Keratinocyte (primary cell): ENCODE measurements around the gene IFITM10. TPM values are rescaled to one million over a fixed set of nuclear protein-coding genes. Genes with fewer than 3 reads are reported as not detected.

Experiments
- DNase-seq: peaks from one replicate; pipeline ENCODE4 v3.0.0-alpha.2; 2011; ENCODE audit warnings: low read depth, missing footprints, low spot score
- FAIRE-seq: peaks from 2 replicates; lab custom pipeline; 2011; peaks lifted over from hg19 to GRCh38; lab: Jason Lieb, UNC
- H2AFZ ChIP-seq: 2 replicates; pipeline ENCODE4 v1.6.0; 2012; ENCODE audit warnings: low read length, control low read depth, inconsistent platforms; ENCODE audit not compliant: control insufficient read depth
- H3K27ac ChIP-seq: 2 replicates; pipeline ENCODE4 v1.5.1; 2011; ENCODE audit warnings: low read length; ENCODE audit not compliant: control insufficient read depth, insufficient read depth
- H3K27me3 ChIP-seq: 3 replicates; pipeline ENCODE4 v1.6.0; 2011; ENCODE audit warnings: low read length; ENCODE audit not compliant: control insufficient read depth, insufficient read depth; ENCODE audit errors: extremely low read depth
- H3K36me3 ChIP-seq, 2 experiments: 2 replicates in 1 of 2; 3 replicates in 1 of 2; pipeline ENCODE4 v1.5.1; 2011; ENCODE audit warnings: low read length in 2 of 2, mild to moderate bottlenecking in 1 of 2; ENCODE audit not compliant: control insufficient read depth in 2 of 2, insufficient read depth in 2 of 2; ENCODE audit errors: extremely low read depth in 1 of 2
- H3K4me1 ChIP-seq: 3 replicates; pipeline ENCODE4 v1.5.1; 2011; ENCODE audit warnings: low read length; ENCODE audit not compliant: control insufficient read depth, insufficient read depth; ENCODE audit errors: extremely low read depth
- H3K4me2 ChIP-seq: 3 replicates; pipeline ENCODE4 v1.6.0; 2011; ENCODE audit warnings: low read depth, low read length; ENCODE audit not compliant: control insufficient read depth, insufficient read depth; ENCODE audit errors: extremely low read depth
- H3K4me3 ChIP-seq, 3 experiments: fragments of 200-600 bp in 1 of 3; sonication (generic) in 1 of 3; 2 replicates in 2 of 3; 3 replicates in 1 of 3; pipeline ENCODE4 v1.5.1; 2011 to 2016; ENCODE audit warnings: low read length in 3 of 3, mild to moderate bottlenecking in 3 of 3, control low read depth in 2 of 3, inconsistent platforms in 1 of 3, low read depth in 1 of 3, mixed read lengths in 1 of 3, mixed run types in 1 of 3, moderate library complexity in 1 of 3; ENCODE audit not compliant: control insufficient read depth in 2 of 3, insufficient read depth in 2 of 3; ENCODE audit errors: extremely low read depth in 1 of 3
- H3K79me2 ChIP-seq: 2 replicates; pipeline ENCODE4 v1.6.0; 2012; ENCODE audit warnings: low read length; ENCODE audit not compliant: control insufficient read depth, insufficient read depth
- H3K9ac ChIP-seq: 3 replicates; pipeline ENCODE4 v1.6.0; 2011; ENCODE audit warnings: low read length; ENCODE audit not compliant: control insufficient read depth, insufficient read depth; ENCODE audit errors: extremely low read depth
- H3K9me1 ChIP-seq: 3 replicates; pipeline ENCODE4 v1.6.0; 2011; ENCODE audit warnings: low read length; ENCODE audit not compliant: control insufficient read depth, insufficient read depth; ENCODE audit errors: extremely low read depth
- H3K9me3 ChIP-seq: 2 replicates; pipeline ENCODE4 v1.5.1; 2012; ENCODE audit warnings: low read depth, low read length; ENCODE audit not compliant: control insufficient read depth
- H4K20me1 ChIP-seq: 3 replicates; pipeline ENCODE4 v1.6.0; 2011; ENCODE audit warnings: low read length; ENCODE audit not compliant: control insufficient read depth, insufficient read depth; ENCODE audit errors: extremely low read depth
- EZH2 ChIP-seq: IDR thresholded peaks from one replicate; pipeline ENCODE4 v1.6.1; 2012; ENCODE audit warnings: inconsistent platforms, mild to moderate bottlenecking, low read length, moderate library complexity
- dilution Hi-C: fragments of 300-500 bp; cut with MboI; formaldehyde crosslinking; loops from one replicate; pipeline ENCODE4 v1.7.0; 2020; ENCODE audit warnings: low sequenced_read_pairs; ENCODE audit not compliant: extremely low pct_ligation_motif_present
- polyA plus RNA-seq, 5 experiments: library from polyadenylated mRNA; depleted of rRNA in 3 of 5; stranded (reverse) in 3 of 5; stranded (forward) in 1 of 5; unstranded in 1 of 5; fragments of >200 nt; gene quantifications; 1 replicate in 1 of 5; 2 replicates in 3 of 5; 3 replicates in 1 of 5; pipeline versions ENCODE4 v1.2.1 to v1.2.3, GENCODE V29; 2011 to 2012; ENCODE audit warnings: missing spikeins in 2 of 5, low read depth in 1 of 5, low replicate concordance in 1 of 5
- TF ChIP-seq, protein P1 (sequence below), 3 experiments: IDR thresholded peaks in 1 of 3; conservative IDR thresholded peaks in 1 of 3; optimal IDR thresholded peaks in 1 of 3; 2 replicates in 2 of 3; 3 replicates in 1 of 3; pipeline versions ENCODE3 to v1.5.1; 2011; ENCODE audit warnings: low read length in 3 of 3, mild to moderate bottlenecking in 3 of 3, moderate library complexity in 2 of 3, control low read depth in 1 of 3, inconsistent platforms in 1 of 3; ENCODE audit not compliant: insufficient read depth in 2 of 3; ENCODE audit errors: extremely low read depth in 1 of 3

Gene IFITM10
- polyA plus RNA-seq, 1 donor (not counting 4 experiments of a cell fraction or from before 2014, with no cell fraction given) = 0.14 TPM

GRCh38 chr11:1751531-1751921 is 1.1 kb upstream of the IFITM10 start:
- Histone ChIP-seq H3K9me1 (no peaks in the 10 kb centered on the region), H3K4me3 (no peak overlapping the region), H3K27me3 (peaks cover 28% of the 10 kb centered on the region), H3K9me3 (no peaks in the 10 kb centered on the region), H4K20me1 (no peaks in the 10 kb centered on the region), H3K4me1 (peaks cover 20% of the 10 kb centered on the region), H3K36me3 (peaks cover 0 to 19% of the 10 kb centered on the region in 2 experiments), H2AFZ (no peak overlapping the region), H3K9ac (no peak overlapping the region), H3K79me2 (no peaks in the 10 kb centered on the region), H3K27ac (no peak overlapping the region), H3K4me2 (no peak overlapping the region)
- DNase-seq (no peak), FAIRE-seq (no peak)
- dilution Hi-C loops = no loop called here
- no peak for TF ChIP-seq EZH2
- TF ChIP-seq, protein P1, sequence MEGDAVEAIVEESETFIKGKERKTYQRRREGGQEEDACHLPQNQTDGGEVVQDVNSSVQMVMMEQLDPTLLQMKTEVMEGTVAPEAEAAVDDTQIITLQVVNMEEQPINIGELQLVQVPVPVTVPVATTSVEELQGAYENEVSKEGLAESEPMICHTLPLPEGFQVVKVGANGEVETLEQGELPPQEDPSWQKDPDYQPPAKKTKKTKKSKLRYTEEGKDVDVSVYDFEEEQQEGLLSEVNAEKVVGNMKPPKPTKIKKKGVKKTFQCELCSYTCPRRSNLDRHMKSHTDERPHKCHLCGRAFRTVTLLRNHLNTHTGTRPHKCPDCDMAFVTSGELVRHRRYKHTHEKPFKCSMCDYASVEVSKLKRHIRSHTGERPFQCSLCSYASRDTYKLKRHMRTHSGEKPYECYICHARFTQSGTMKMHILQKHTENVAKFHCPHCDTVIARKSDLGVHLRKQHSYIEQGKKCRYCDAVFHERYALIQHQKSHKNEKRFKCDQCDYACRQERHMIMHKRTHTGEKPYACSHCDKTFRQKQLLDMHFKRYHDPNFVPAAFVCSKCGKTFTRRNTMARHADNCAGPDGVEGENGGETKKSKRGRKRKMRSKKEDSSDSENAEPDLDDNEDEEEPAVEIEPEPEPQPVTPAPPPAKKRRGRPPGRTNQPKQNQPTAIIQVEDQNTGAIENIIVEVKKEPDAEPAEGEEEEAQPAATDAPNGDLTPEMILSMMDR (optimal IDR thresholded peaks at IDR 0.05 in 1 of 3, IDR thresholded peaks at IDR 0.05 in 1 of 3, conservative IDR thresholded peaks at IDR 0.05 in 1 of 3; ENCODE audit: extremely low read depth in 1 of 3, insufficient read depth in 2 of 3, low read length in 3 of 3) = no peak

DNA sequence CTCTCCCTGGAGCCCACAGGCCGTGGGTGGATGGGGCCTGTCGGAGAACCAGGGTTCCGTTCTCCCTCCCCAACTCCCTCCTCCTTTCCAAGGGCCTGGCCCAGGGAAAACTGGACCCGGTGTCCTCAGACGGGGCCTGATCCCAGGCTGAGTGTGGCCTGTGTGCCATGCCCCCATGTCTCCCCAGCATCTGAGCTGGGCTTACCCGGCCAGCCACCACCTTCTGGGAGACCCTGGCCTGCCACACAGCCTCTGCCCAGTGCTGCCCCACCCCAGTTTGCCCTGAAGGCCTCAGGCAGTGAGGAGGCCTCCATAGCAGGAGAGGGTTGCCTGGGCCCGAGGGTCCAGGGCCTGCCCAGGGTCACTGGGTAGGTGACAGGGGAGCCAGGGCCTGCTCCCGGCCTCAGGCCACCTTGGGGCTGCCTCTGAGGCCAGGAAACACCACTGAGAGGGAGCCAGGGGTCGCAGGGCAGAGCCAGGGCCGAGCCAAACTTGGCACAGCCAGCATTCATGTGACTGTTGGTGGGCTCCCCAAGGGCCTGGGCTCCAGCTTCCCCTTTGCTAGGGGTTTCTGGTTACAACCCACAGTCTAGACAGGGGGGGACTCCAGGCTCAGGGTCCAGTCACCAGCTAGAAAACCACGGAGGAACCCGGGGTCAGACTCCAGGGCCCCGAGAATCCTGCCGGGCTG is 590 bp upstream of the IFITM10 start:
- H3K4me3 ChIP-seq = no peak overlapping the region
- H3K27ac ChIP-seq = no peak overlapping the region
- TF ChIP-seq, protein P1 (optimal IDR thresholded peaks at IDR 0.05 in 1 of 3, IDR thresholded peaks at IDR 0.05 in 1 of 3, conservative IDR thresholded peaks at IDR 0.05 in 1 of 3; ENCODE audit: extremely low read depth in 1 of 3, insufficient read depth in 2 of 3, low read length in 3 of 3) = no peak
- no peak for TF ChIP-seq EZH2
- peaks cover 25% of the 10 kb centered on the region for H3K4me1 ChIP-seq
- no peak overlapping the region for H3K9ac ChIP-seq
- dilution Hi-C loops = no loop called here
- no peak for FAIRE-seq
- peaks cover 0 to 15% of the 10 kb centered on the region in 2 experiments for H3K36me3 ChIP-seq
- no peak overlapping the region for H2AFZ ChIP-seq
- DNase-seq = no peak
- H3K79me2 ChIP-seq = no peaks in the 10 kb centered on the region
- no peaks in the 10 kb centered on the region for H4K20me1 ChIP-seq
- no peaks in the 10 kb centered on the region for H3K9me1 ChIP-seq
- peaks cover 28% of the 10 kb centered on the region for H3K27me3 ChIP-seq
- H3K9me3 ChIP-seq = no peaks in the 10 kb centered on the region
- H3K4me2 ChIP-seq = no peak overlapping the region
